IMR-90 (cell line): ENCODE data around the gene IL22RA1. TPM values are rescaled to one million over a fixed set of nuclear protein-coding genes. Genes with fewer than 3 reads are reported as not detected.

Experiments
- ATAC-seq: fragments of 200-7000 bp; cut with Tn5 transposase; 2 replicates; pipeline ENCODE4 v1.9.1; 2020; ENCODE audit warnings: low read depth, mild to moderate bottlenecking, moderate library complexity
- BruUV-seq: library from RNA; stranded (reverse); fragments of 400-500 nt; replicated peaks from 2 replicates; lab custom pipeline; 2021; lab: Mats Ljungman, UMichigan
- CTCF ChIA-PET: fragments of 300-600 bp; formaldehyde crosslinking; extraction: SDS; loops from one replicate; lab custom pipeline; 2021; ENCODE audit warnings: antibody characterized with exemption; lab: Yijun Ruan, JAX
- POLR2A ChIA-PET: fragments of 300-600 bp; sonication (Branson Sonifier 250); formaldehyde crosslinking; loops from one replicate; lab custom pipeline; 2022; ENCODE audit warnings: antibody characterized with exemption; ENCODE audit not compliant: unreplicated experiment; lab: Charles Lee
- DNase-seq: peaks from one replicate; pipeline ENCODE4 v3.0.0; 2013
- H2AFZ ChIP-seq: replicated peaks from 2 replicates; pipeline ENCODE3; 2013; ENCODE audit warnings: low read length, mild to moderate bottlenecking; ENCODE audit not compliant: poor library complexity
- H2AK5ac ChIP-seq: 2 replicates; pipeline ENCODE4 v1.6.1; 2013; ENCODE audit warnings: low read depth, low read length, inconsistent platforms
- H2AK9ac ChIP-seq: replicated peaks from 2 replicates; pipeline ENCODE3; 2013; ENCODE audit warnings: mild to moderate bottlenecking, low read depth, low read length, moderate library complexity; ENCODE audit not compliant: poor library complexity
- H2BK120ac ChIP-seq: 2 replicates; pipeline ENCODE4 v1.6.1; 2013; ENCODE audit warnings: low read depth, low read length, inconsistent platforms
- H2BK15ac ChIP-seq: 3 replicates; pipeline ENCODE4 v1.6.1; 2013; ENCODE audit warnings: low read depth, low read length, inconsistent platforms
- H2BK20ac ChIP-seq: 2 replicates; pipeline ENCODE4 v1.6.1; 2013; ENCODE audit warnings: low read depth, mild to moderate bottlenecking, inconsistent platforms, low read length, moderate library complexity
- H2BK5ac ChIP-seq: 2 replicates; pipeline ENCODE4 v1.6.1; 2013; ENCODE audit warnings: mild to moderate bottlenecking, low read depth, low read length, inconsistent platforms; ENCODE audit not compliant: poor library complexity, severe bottlenecking
- H3K14ac ChIP-seq: replicated peaks from 2 replicates; pipeline ENCODE4 v1.6.1; 2013; ENCODE audit warnings: low read depth, low read length, inconsistent platforms
- H3K18ac ChIP-seq: 2 replicates; pipeline ENCODE4 v1.6.1; 2013; ENCODE audit warnings: low read depth, low read length, control low read depth
- H3K23ac ChIP-seq: 2 replicates; pipeline ENCODE4 v1.6.1; 2013; ENCODE audit warnings: low read depth, low read length, inconsistent platforms
- H3K27ac ChIP-seq: 2 replicates; pipeline ENCODE4 v1.5.1; 2013; ENCODE audit warnings: mild to moderate bottlenecking, control low read depth, low read length; ENCODE audit not compliant: insufficient read depth
- H3K27me3 ChIP-seq: 2 replicates; pipeline ENCODE4 v1.6.1; 2013; ENCODE audit warnings: low read length; ENCODE audit not compliant: control insufficient read depth, insufficient read depth
- H3K36me3 ChIP-seq: 2 replicates; pipeline ENCODE4 v1.6.1; 2013; ENCODE audit warnings: low read length, mixed read lengths; ENCODE audit not compliant: control insufficient read depth, insufficient read depth
- H3K4ac ChIP-seq: 2 replicates; pipeline ENCODE4 v1.6.1; 2013; ENCODE audit warnings: low read depth, low read length, inconsistent platforms
- H3K4me1 ChIP-seq: 2 replicates; pipeline ENCODE4 v1.6.1; 2013; ENCODE audit warnings: low read length, mixed read lengths; ENCODE audit not compliant: control insufficient read depth, insufficient read depth
- H3K4me2 ChIP-seq: 2 replicates; pipeline ENCODE4 v1.6.1; 2013; ENCODE audit warnings: low read depth, mild to moderate bottlenecking, control low read depth, low read length, moderate library complexity
- H3K4me3 ChIP-seq: 2 replicates; pipeline ENCODE4 v1.5.1; 2013; ENCODE audit warnings: low read depth, mild to moderate bottlenecking, control low read depth, low read length, moderate library complexity; ENCODE audit not compliant: insufficient read depth
- H3K56ac ChIP-seq: 2 replicates; pipeline ENCODE4 v1.6.1; 2013; ENCODE audit warnings: low read length, inconsistent platforms; ENCODE audit not compliant: insufficient read depth; ENCODE audit errors: extremely low read depth
- H3K79me1 ChIP-seq, 2 experiments: 2 replicates each; pipeline ENCODE4 v1.6.1; 2013; ENCODE audit warnings: low read length in 2 of 2, inconsistent platforms in 1 of 2, low read depth in 1 of 2
- H3K9ac ChIP-seq: 2 replicates; pipeline ENCODE4 v1.6.1; 2013; ENCODE audit warnings: low read depth, low read length, control low read depth
- H3K9me1 ChIP-seq: 2 replicates; pipeline ENCODE4 v1.6.1; 2013; ENCODE audit warnings: low read length, inconsistent platforms; ENCODE audit not compliant: insufficient read depth
- H3K9me3 ChIP-seq: 2 replicates; pipeline ENCODE4 v1.6.1; 2013; ENCODE audit warnings: low read length; ENCODE audit not compliant: control insufficient read depth, insufficient read depth
- H4K20me1 ChIP-seq: 2 replicates; pipeline ENCODE4 v1.6.1; 2013; ENCODE audit warnings: low read length, inconsistent platforms; ENCODE audit not compliant: insufficient read depth
- H4K5ac ChIP-seq: 2 replicates; pipeline ENCODE4 v1.6.1; 2013; ENCODE audit warnings: mild to moderate bottlenecking, low read depth, low read length, control low read depth
- H4K8ac ChIP-seq, 2 experiments: 2 replicates each; pipeline ENCODE4 v1.6.1; 2013; ENCODE audit warnings: low read depth in 2 of 2, low read length in 2 of 2, control low read depth in 1 of 2, inconsistent platforms in 1 of 2
- H4K91ac ChIP-seq: 2 replicates; pipeline ENCODE4 v1.6.1; 2013; ENCODE audit warnings: low read depth, low read length, inconsistent platforms; ENCODE audit not compliant: insufficient read depth
- RFX5 ChIP-seq: IDR thresholded peaks from 2 replicates; pipeline ENCODE4 v1.8.0; 2012; ENCODE audit warnings: low read depth, mild to moderate bottlenecking, low read length, moderate library complexity
- WGBS, 2 experiments: methylation state at CpG; one replicate each; pipeline versions ENCODE4 v1.1.5 to v1.1.7; 2013; ENCODE audit warnings: missing lambda C conversion rate in 2 of 2; ENCODE audit not compliant: insufficient read length in 1 of 2; ENCODE audit errors: extremely low coverage in 2 of 2; 5-methylcytosine and 5-hydroxymethylcytosine counted together
- dilution Hi-C: fragments of 300-500 bp; cut with HindIII; formaldehyde crosslinking; loops from one replicate; pipeline ENCODE4 v1.14.3; 2018; ENCODE audit warnings: low sequenced_read_pairs; ENCODE audit not compliant: unreplicated experiment
- in situ Hi-C: fragments of 300-500 bp; cut with MboI; formaldehyde crosslinking; loops from 3 replicates; pipeline ENCODE4 v1.14.3; 2019; ENCODE audit warnings: low sequenced_read_pairs, inconsistent platforms, mixed read lengths
- intact Hi-C: fragments of 100-400 bp; cut with micrococcal nuclease; formaldehyde crosslinking; loops from 2 replicates; pipeline ENCODE4 v1.10.0; 2022
- polyA plus RNA-seq, 3 experiments: library from polyadenylated mRNA; depleted of rRNA; stranded (reverse); fragments of >200 nt; gene quantifications; 2 replicates each; pipeline ENCODE4 v1.2.3, GENCODE V29; 2012; ENCODE audit warnings: low replicate concordance in 1 of 3
- total RNA-seq: library from RNA; depleted of rRNA; stranded (reverse); fragments of >200 nt; gene quantifications from 2 replicates; pipeline ENCODE4 v1.2.3, GENCODE V29; 2012
- TF ChIP-seq, protein P1 (sequence below): conservative IDR thresholded peaks from 2 replicates; pipeline ENCODE4 v1.5.1; 2012; ENCODE audit warnings: mild to moderate bottlenecking, low read depth, low read length, improper control_type of control experiment

Gene IL22RA1
- total and polyA plus RNA-seq, 2 of the 4 experiments (the other 2 are of a cell fraction) = not detected

DNA sequence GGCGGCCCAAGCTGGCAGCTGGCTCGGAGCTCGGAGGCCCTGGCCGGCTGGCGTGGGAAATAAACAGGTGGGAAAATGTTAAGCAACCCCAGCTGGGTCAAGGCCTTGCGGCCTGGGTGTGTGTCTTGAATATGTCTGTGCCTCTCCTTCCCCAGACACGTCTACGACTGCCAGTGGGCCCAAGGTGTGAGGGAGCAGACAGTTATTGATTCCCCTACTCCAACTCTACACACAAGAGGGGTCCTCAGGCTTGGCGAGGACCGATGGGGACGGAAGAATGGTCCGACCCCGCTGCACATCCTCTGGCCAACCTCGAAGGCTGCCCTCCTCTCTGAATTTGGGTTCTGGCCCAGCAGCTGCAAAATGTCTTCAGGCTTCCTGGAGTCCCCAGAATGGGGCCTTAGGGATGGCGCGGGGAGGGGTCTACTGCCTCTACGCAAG, 2.2 kb downstream of the IL22RA1 start:
- CTCF ChIA-PET = no interaction called here
- intact Hi-C loops = no loop called here
- H4K5ac ChIP-seq = no peak overlapping the region
- peaks cover 2% of the 10 kb centered on the region; the same call in 1 of the 2 replicates for H3K9me3 ChIP-seq
- peaks cover 48% of the 10 kb centered on the region for H3K27me3 ChIP-seq
- no peak for TF ChIP-seq RFX5
- TF ChIP-seq, protein P1, sequence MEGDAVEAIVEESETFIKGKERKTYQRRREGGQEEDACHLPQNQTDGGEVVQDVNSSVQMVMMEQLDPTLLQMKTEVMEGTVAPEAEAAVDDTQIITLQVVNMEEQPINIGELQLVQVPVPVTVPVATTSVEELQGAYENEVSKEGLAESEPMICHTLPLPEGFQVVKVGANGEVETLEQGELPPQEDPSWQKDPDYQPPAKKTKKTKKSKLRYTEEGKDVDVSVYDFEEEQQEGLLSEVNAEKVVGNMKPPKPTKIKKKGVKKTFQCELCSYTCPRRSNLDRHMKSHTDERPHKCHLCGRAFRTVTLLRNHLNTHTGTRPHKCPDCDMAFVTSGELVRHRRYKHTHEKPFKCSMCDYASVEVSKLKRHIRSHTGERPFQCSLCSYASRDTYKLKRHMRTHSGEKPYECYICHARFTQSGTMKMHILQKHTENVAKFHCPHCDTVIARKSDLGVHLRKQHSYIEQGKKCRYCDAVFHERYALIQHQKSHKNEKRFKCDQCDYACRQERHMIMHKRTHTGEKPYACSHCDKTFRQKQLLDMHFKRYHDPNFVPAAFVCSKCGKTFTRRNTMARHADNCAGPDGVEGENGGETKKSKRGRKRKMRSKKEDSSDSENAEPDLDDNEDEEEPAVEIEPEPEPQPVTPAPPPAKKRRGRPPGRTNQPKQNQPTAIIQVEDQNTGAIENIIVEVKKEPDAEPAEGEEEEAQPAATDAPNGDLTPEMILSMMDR = no peak
- H3K14ac ChIP-seq = no peak overlapping the region
- H2AK9ac ChIP-seq = no peak overlapping the region
- 89% methylated on average over 3 of the region's 17 CpGs; no CpG with 5 or more reads in 1 of the 2 experiments for WGBS, 2 experiments
- H2AFZ ChIP-seq = no peak overlapping the region
- no peak overlapping the region for H3K9ac ChIP-seq
- no peak overlapping the region for H2BK15ac ChIP-seq
- in situ Hi-C loops = no loop called here
- no peak overlapping the region for H3K18ac ChIP-seq
- H3K27ac ChIP-seq = no peak overlapping the region
- H2BK5ac ChIP-seq = no peak overlapping the region
- no peak overlapping the region for H3K4me3 ChIP-seq
- no peak overlapping the region for H3K4me2 ChIP-seq
- no peak overlapping the region for H3K56ac ChIP-seq
- H3K23ac ChIP-seq = no peak overlapping the region
- no peak overlapping the region for H3K4ac ChIP-seq
- ATAC-seq (no peak), DNase-seq (no peak)
- H2BK120ac ChIP-seq = no peak overlapping the region
- H3K4me1 ChIP-seq = no peaks in the 10 kb centered on the region
- no peaks in the 10 kb centered on the region for H3K36me3 ChIP-seq
- H2BK20ac ChIP-seq = no peak overlapping the region
- no peak overlapping the region for H4K8ac ChIP-seq
- no peaks in the 10 kb centered on the region for H4K20me1 ChIP-seq
- no peaks in the 10 kb centered on the region for H3K79me1 ChIP-seq
- no TSS peak for BruUV-seq
- no peak overlapping the region for H2AK5ac ChIP-seq
- dilution Hi-C loops = no loop called here
- POLR2A ChIA-PET = no interaction called here
- no peaks in the 10 kb centered on the region for H3K9me1 ChIP-seq
- no peak overlapping the region for H4K91ac ChIP-seq
